Endodermal cell (in vitro differentiated cells): ENCODE data around the gene PAX5. TPM values are rescaled to one million over a fixed set of nuclear protein-coding genes. Genes with fewer than 3 reads are reported as not detected.

Experiments
- DNase-seq: peaks from one replicate; pipeline ENCODE4 v3.0.0-alpha.2; 2017
- H3K27ac ChIP-seq: 2 replicates; pipeline ENCODE4 v1.5.1; 2013; ENCODE audit warnings: mild to moderate bottlenecking, low read depth, low read length, moderate library complexity
- H3K27me3 ChIP-seq: 2 replicates; pipeline ENCODE4 v1.6.1; 2013; ENCODE audit warnings: mild to moderate bottlenecking, low read length, moderate library complexity; ENCODE audit not compliant: insufficient read depth, control insufficient read depth, poor library complexity, severe bottlenecking
- H3K36me3 ChIP-seq: 2 replicates; pipeline ENCODE4 v1.7.0; 2013; ENCODE audit warnings: mild to moderate bottlenecking, low read length, moderate library complexity; ENCODE audit not compliant: control insufficient read depth, insufficient read depth
- H3K4me1 ChIP-seq: one replicate; pipeline ENCODE4 v1.7.0; 2013; ENCODE audit warnings: low read length; ENCODE audit not compliant: control insufficient read depth, insufficient read depth
- H3K4me3 ChIP-seq: 2 replicates; pipeline ENCODE4 v1.5.1; 2013; ENCODE audit warnings: mild to moderate bottlenecking, low read length, moderate library complexity
- H3K9ac ChIP-seq: 2 replicates; pipeline ENCODE4 v1.6.1; 2013; ENCODE audit warnings: mild to moderate bottlenecking, low read length, moderate library complexity; ENCODE audit not compliant: poor library complexity, severe bottlenecking; ENCODE audit errors: extremely low read depth
- H3K9me3 ChIP-seq: 2 replicates; pipeline ENCODE4 v1.6.1; 2013; ENCODE audit warnings: mild to moderate bottlenecking, low read length, moderate library complexity; ENCODE audit not compliant: control insufficient read depth
- H3K27ac Mint-ChIP-seq: 2 replicates; pipeline ENCODE4 v1.8.0; 2020; ENCODE audit warnings: mixed read lengths
- H3K27me3 Mint-ChIP-seq: 2 replicates; pipeline ENCODE4 v1.8.0; 2021; ENCODE audit warnings: mild to moderate bottlenecking, mixed read lengths; ENCODE audit not compliant: insufficient read depth
- H3K36me3 Mint-ChIP-seq: 2 replicates; pipeline ENCODE4 v1.8.0; 2020; ENCODE audit warnings: low read depth, mixed read lengths
- H3K4me1 Mint-ChIP-seq: 2 replicates; pipeline ENCODE4 v1.8.0; 2020; ENCODE audit warnings: mixed read lengths
- H3K4me3 Mint-ChIP-seq: 2 replicates; pipeline ENCODE4 v1.8.0; 2020; ENCODE audit warnings: mild to moderate bottlenecking, moderate library complexity, mixed read lengths
- H3K9me3 Mint-ChIP-seq: 2 replicates; pipeline ENCODE4 v1.8.0; 2020; ENCODE audit warnings: mild to moderate bottlenecking, mixed read lengths
- CTCF ChIP-seq: fragments of 200-600 bp; sonication (generic); conservative IDR thresholded peaks from 2 replicates; pipeline ENCODE4 v1.5.0; 2021; ENCODE audit warnings: antibody characterized with exemption, mild to moderate bottlenecking
- WGBS, 2 experiments: methylation state at CpG; one replicate each; pipeline versions ENCODE4 v1.1.5 to v1.1.7; 2013; ENCODE audit warnings: missing lambda C conversion rate in 2 of 2, mixed read lengths in 1 of 2; ENCODE audit not compliant: insufficient coverage in 1 of 2, insufficient read length in 1 of 2; 5-methylcytosine and 5-hydroxymethylcytosine counted together
- total RNA-seq, 2 donors: library from RNA; stranded (reverse); fragmentation: NEBNext Ultra II Directional in 1 of 2; extraction: Animal tissue kit (Norgen Biotek cat#: 25700) in 1 of 2; gene quantifications; 2 replicates in 1 of 2; 3 replicates in 1 of 2; pipeline ENCODE4 v1.2.1, GENCODE V29; 2021

The PAX5 gene
- total RNA-seq, 2 donors from 2014 or later: 0.15 TPM; not detected in 1

DNA sequence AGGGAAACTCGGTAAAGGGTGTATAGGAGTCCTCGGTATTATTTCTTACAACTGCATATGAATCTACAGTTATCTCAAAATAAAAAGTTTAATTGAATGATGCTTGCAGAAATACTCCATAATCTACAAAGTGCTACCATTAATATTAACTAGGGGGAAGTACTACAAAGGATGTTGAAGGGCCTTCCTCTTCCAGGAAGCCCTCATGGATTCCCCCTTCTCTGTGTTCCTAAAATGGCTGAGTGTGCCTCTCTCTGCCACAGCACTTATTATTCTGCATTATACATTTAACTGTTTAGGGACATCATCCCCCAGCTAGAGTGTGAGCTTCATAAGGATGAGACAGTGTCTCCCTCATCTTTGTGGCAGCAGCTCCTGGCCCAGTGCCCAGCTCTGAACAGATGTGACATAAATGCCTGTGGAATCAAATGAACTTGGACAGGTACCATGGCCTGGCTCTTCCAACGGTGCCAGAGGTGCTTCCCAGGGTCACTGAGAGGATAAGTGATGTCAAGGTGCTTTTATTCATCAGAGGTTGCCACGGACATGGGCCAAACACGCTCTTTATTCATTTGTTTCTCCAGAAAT, 99.5 kb downstream of the PAX5 start:
- Mint-ChIP-seq H3K9me3 (peaks cover 2% of the 10 kb centered on the region), H3K27me3 (peaks cover 14% of the 10 kb centered on the region)

DNA sequence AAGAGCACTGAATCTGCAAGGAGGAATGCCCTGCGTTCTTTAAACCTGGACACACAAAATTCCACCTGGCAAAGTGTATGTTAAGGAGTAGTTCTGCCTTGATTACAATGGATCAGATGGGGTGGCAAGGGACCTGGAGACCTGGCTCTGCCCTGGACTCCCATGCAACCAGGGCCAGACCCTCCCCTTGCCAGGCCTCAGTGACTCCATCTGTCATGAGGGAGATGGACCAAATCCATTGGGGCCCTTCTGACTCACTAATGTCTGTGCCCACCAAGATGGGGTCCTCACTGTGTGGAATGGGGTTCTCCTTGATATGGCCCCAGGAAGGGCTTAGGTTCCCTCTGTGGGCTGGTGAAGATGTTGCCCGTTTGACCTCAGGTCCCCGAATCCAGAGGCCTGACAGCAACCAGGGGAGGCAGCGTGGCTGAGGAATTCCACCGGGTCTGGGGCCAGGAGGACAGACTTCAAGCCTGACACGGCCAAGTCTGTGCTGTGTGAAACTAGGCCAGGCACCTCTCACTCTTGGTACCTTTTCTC, 100.3 kb downstream of the PAX5 start:
- H3K9me3 ChIP-seq: no peaks in the 10 kb centered on the region
- no peak for DNase-seq
- H3K27ac Mint-ChIP-seq: no peak overlapping the region
- no peaks in the 10 kb centered on the region for H3K36me3 ChIP-seq
- no peak overlapping the region for H3K4me3 Mint-ChIP-seq
- H3K9ac ChIP-seq: no peak overlapping the region
- H3K4me1 Mint-ChIP-seq: peaks cover 15% of the 10 kb centered on the region
- H3K36me3 Mint-ChIP-seq: no peaks in the 10 kb centered on the region
- H3K4me1 ChIP-seq: peaks cover 4% of the 10 kb centered on the region
- 88 to 93% methylated on average over 5 to 6 of the region's 6 CpGs for WGBS, 2 experiments
- no peak for TF ChIP-seq CTCF
- H3K9me3 Mint-ChIP-seq: peaks cover 2% of the 10 kb centered on the region
- H3K27me3 ChIP-seq: no peaks in the 10 kb centered on the region
- H3K27ac ChIP-seq: no peak overlapping the region
- peaks cover 16% of the 10 kb centered on the region for H3K27me3 Mint-ChIP-seq
- H3K4me3 ChIP-seq: no peak overlapping the region

More for the DNA sequence above, 99.5 kb downstream of the PAX5 start:
- H3K36me3 Mint-ChIP-seq: no peaks in the 10 kb centered on the region
- no peak for TF ChIP-seq CTCF
- no peak for DNase-seq
- H3K4me3 Mint-ChIP-seq: no peak overlapping the region
- Histone ChIP-seq H3K9me3 (no peaks in the 10 kb centered on the region), H3K27me3 (no peaks in the 10 kb centered on the region), H3K9ac (no peak overlapping the region), H3K4me1 (peaks cover 4% of the 10 kb centered on the region), H3K36me3 (no peaks in the 10 kb centered on the region), H3K4me3 (no peak overlapping the region), H3K27ac (no peak overlapping the region)
- peaks cover 12% of the 10 kb centered on the region for H3K4me1 Mint-ChIP-seq
- H3K27ac Mint-ChIP-seq: no peak overlapping the region
- 86 to 92% methylated on average over 3 of the region's 5 CpGs for WGBS, 2 experiments

- no peaks in the 10 kb centered on the region for H3K9me3 ChIP-seq
- H3K36me3 ChIP-seq: no peaks in the 10 kb centered on the region
- no peak overlapping the region for H3K27ac Mint-ChIP-seq
- peaks cover 17% of the 10 kb centered on the region for H3K27me3 Mint-ChIP-seq
- H3K27me3 ChIP-seq: no peaks in the 10 kb centered on the region
- 0 to 47% methylated on average over 1 to 2 of the region's 2 CpGs for WGBS, 2 experiments
- peaks cover 4% of the 10 kb centered on the region for H3K4me1 ChIP-seq
- peaks cover 4% of the 10 kb centered on the region for H3K4me1 Mint-ChIP-seq
- no peak overlapping the region for H3K27ac ChIP-seq
- H3K9ac ChIP-seq: no peak overlapping the region
- no peak overlapping the region for H3K4me3 Mint-ChIP-seq
- no peak for TF ChIP-seq CTCF
- H3K4me3 ChIP-seq: no peak overlapping the region
- no peak for DNase-seq
- no peaks in the 10 kb centered on the region for H3K36me3 Mint-ChIP-seq
- H3K9me3 Mint-ChIP-seq: peaks cover 2% of the 10 kb centered on the region
These were observed 101.9 kb downstream of the PAX5 start for GRCh38 chr9:36932198-36932597.
